Stimulated activated CD8-positive, alpha-beta memory T cell treated with anti-CD3 and anti-CD28 coated beads, Interleukin-4, amount 100 ng/mL, for 24 hours (primary cell): ENCODE measurements around the gene CENPB.
A peak's percentile ranks its signal among the peaks of the same experiment; 100 is the strongest.
"Not testable (repeated sequence)": the region's sequence is repeated elsewhere in the genome, so short reads cannot be mapped to it uniquely, and the experiment has no call there.

ENCODE experiments used
- DNase-seq: peaks from one replicate; pipeline ENCODE4 v3.0.0-alpha.2; 2020; ENCODE audit warnings: low read depth

The CENPB gene, protein sequence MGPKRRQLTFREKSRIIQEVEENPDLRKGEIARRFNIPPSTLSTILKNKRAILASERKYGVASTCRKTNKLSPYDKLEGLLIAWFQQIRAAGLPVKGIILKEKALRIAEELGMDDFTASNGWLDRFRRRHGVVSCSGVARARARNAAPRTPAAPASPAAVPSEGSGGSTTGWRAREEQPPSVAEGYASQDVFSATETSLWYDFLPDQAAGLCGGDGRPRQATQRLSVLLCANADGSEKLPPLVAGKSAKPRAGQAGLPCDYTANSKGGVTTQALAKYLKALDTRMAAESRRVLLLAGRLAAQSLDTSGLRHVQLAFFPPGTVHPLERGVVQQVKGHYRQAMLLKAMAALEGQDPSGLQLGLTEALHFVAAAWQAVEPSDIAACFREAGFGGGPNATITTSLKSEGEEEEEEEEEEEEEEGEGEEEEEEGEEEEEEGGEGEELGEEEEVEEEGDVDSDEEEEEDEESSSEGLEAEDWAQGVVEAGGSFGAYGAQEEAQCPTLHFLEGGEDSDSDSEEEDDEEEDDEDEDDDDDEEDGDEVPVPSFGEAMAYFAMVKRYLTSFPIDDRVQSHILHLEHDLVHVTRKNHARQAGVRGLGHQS

DNA sequence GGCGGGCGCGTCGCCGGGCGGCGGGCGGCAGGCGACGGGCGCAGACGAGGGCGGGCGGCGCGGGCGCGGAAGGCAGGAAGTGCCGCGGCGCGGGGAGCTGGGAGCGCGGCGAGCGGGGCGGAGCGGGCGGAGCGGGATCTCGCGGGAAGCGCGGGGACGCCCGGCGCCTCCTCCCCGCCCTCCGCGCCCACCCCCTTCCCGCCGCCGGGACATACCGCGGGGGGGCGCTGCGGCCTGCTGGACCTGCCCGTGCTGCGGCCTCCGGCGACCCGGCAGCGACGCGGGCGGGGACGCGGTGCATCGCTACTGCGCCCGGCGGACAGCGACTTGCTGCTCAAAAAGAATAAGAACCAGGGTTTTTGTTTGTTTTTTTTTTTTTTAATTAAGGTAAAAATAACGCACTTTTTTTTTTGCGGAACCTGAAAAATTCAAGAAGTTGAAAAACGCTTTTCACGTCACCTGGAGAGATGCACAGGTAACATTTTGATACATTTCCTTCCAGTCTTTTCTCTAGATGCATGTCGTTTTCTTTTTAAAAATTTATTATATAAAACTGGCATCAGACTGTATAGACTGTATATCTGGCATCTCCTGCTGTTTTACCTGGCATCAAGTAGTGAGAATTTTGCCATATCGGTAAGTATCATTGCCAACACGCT lies at the start of gene CENPB:
CENPB (minus strand) TSS at position 76 of the 659 bp plus-strand sequence. CDS start 257 bp downstream, outside the sequence.
- peak; percentile 88 for DNase-seq

DNA sequence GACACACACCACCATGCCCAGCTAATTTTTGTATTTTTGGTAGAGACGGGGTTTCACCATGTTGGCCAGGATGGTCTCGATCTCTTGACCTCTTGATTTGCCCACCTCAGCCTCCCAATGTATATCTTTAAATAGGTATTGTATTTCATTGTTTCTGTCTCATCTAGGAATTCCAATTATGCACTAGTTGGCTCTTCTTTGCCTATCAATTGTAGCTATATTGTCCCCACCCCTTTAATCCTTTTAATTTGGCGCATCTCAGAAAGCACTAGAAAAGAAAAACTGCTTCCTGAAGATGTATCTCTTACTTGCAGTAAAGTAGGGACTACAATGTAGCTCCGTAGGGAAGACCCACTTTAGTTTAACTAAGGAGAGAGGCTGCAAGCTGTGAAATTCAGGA lies 49.6 kb upstream of the CENPB start:
- DNase-seq, result no peak

DNA sequence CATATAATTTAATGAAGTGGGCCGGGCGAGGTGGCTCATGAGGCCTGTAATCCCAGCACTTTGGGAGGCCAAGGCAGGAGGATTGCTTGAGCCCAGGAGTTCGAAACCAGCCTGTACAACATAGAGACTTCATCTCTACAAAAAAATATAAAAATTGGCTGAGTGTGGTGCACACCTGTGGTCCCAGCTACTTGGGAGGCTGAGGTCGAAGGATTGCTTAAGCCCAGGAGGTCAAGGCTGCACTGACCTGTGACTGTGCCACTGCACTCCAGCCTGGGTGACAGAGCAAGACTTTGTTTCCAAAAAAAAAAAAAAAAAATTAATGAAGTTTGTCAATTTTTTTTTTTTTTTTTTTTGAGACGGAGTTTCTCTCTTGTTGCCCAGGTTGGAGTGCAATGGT lies 43.4 kb upstream of the CENPB start:
- DNase-seq, result not testable (repeated sequence)

DNA sequence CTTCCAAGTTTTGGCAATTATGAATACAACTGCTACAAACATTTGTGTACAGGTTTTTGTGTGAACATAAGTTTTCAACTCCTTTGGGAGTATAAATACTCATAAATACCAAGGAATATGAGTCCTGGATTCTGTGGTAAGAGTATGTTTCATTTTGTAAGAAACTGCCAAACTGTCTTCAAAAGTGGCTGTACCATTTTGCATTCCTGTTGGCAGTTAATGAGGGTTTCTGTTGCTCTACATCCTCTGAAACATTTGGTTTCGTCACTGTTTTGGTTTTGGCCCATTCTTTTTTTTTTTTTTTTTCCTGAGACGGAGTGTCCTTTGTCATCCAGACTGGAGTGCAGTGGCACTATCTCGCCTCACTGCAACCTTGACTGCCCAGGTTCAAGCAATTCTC lies 42.3 kb upstream of the CENPB start:
- DNase-seq, result no peak

DNA sequence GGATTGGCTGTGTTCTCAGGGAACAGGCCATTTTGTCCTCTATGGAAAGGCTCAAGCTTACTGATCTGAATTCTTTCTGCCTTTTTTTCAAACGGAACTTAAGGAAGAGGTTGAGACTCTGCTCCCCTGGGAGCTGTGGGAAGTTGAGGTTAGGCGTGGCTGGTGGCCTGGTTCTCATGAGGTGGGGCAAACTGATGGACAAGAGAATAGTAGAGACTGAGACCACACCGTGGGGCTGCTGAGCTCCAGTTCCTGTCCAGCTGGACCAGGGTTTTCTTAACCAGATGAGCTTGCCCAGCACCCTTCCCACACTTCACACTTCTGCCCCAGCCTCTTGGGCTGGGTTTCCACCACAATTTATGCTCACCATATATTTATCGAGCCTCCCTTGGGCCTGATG lies 39.9 kb upstream of the CENPB start:
- no peak for DNase-seq

DNA sequence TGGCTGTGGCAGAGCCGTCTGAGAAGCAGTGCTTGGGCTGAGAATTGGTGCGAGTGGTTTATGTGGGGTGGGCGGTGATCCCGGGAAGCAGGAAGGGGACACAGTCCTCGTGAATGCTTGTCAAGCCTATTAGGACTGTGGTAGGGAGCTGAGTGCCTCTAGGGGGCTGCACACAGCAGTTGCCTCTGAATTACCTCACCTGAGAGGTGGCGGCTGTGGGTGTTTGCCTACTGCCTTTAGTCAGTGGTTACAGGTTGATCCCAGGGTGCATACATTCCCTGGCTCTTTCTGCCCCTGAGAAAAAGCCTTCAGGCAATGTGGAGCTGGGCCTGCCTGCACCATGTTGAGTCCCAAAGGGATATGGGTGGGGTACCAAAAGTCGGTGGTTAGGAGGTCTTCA lies 39.0 kb upstream of the CENPB start:
- no peak for DNase-seq

DNA sequence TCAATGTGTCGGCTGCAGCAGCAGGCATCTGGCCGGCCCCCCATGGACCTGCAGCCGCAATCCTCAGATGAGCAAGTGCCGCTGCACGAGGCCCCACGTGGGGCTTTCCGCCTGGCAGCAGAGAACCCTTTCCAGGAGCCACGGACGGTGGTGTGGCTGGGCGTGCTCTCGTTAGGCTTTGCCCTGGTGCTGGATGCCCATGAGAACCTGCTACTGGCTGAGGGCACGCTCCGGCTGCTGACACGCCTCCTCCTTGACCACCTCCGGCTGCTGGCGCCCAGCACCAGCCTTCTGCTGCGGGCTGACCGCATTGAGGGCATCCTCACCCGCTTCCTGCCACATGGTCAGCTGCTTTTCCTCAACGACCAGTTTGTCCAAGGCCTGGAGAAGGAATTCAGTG lies 37.3 kb upstream of the CENPB start:
- DNase-seq, result no peak

DNA sequence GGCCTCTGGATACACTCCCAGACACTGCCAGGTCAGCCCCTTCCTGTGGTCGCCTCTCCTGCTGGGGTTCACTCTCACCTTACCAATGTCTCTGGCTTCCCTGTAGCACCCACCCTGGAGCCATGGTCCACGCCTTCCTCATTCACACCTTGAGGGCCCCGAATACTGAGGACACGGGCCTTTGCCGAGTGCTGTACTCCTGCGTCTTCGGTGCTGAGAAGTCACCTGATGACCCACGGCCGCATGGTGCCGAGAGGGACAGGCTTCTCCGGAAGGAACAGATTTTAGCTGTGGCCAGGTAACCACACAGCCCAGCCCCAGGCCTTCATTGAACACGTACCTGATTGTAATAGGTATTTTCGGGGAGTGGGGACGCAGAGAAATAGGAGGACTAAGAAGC lies 35.5 kb upstream of the CENPB start:
- no peak for DNase-seq

DNA sequence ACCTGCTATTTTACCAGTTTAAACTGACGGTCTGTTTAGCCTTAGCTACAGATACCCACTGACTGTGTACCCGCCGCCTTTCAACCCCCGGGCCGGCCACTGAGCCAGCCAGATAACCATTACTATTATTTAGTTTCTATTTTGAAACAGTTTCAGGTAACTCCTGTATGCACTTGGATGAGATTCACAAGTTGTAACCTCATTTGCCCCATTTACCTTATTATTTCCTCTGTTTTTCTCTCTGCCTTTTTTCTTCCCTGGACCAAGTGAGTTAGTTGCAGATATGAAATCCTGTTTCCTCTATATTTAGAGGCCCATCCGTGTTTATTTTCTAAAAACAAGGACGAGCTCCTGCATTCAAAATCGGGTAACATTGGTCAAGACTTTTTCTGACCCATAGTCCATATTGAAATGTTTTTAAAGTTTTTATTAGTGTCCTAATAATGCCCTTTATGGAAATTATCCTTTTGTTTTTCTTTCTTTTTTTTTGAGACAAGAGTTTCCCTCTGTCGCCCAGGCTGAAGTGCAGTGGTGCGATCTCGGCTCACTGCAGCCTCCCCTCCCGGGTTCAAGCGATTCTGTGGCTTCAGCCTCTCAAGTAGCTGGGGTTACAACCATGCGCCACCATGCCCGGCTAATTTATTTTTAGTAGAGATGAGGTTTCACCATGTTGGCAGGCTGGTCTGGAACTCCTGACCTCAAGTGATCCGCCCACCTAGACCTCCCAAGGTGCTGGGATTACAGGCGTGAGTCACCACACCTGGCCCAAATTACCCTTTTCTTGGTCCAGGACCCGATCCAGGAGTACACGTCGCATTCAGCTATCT lies 34.6 kb upstream of the CENPB start:
- DNase-seq, result no peak

DNA sequence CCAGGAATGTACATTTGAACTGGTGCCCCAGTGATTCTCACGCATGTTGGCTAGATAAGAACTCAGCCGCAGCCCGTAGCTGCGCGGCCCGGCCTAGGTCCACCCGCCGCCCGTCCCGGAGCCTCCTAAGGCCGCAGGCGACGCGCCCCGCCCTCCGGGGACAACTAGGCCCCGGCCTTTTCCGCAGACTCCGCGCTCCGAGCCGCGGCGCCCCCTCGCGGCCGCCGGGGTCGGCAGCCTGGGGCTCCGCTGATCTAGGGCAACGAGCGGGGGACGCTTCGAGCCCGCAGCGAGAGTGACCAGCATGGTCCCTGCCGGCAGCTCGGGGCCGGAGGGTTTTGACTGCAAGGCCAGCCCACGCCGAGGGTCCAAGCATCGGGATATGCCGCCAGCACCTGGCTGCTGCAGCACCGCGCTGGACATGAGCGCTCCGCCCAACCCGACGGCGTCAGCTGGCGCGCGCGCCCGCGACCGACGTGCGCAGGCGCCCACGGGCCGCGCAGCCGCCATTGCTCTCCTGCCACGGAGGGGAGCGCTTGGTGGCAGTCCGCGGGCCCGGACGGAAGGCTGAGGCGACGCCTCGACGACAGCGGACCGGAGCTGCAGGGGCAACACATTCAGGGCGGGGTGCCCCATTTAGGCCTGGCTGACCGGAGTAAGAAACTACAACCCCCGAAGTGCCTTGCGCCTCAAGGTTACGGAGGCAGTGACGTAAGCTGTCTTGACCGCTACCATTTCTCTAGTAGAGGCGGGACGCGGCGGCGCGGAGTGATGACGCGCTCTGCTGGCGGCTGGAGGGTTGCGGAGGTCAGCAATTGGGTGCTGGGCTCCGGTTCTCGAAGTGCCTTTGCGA lies 33.7 kb upstream of the CENPB start, which contains the start of gene AP5S1:
AP5S1 (plus strand) TSS at position 500 of the 853 bp plus-strand sequence. CDS start 1,571 bp downstream, outside the sequence.
- peak; percentile 90 for DNase-seq

DNA sequence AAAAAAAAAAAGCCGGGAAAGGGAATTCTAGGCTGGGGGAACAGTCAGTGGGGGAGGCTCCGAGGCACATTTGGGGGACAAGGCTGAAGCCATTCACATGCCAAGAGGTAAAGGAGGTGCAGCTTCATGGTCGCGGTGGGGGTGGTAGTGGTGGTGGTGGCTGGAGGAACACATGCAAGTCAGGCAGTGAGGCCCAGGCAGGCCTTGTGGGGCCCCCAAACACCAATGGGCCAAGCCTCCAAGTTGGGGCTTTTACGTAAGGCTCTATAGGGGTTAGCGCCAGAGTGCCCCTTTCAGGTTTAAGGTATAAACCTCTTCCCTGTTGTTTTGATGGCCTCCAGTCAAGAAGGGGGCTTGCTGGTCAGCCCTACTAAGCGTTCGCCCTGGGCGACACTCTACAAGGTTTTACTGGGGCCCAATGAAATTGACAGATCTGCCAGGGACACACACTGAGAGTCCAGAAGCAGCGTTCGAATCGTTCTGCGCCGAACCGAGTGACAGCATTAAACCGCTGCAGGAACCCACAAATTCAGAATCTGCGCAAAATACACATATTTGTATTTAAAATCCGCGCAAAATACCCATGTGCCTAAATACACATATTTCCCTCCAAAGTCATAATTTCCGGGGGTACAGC lies 33.0 kb upstream of the CENPB start:
- DNase-seq, result no peak

DNA sequence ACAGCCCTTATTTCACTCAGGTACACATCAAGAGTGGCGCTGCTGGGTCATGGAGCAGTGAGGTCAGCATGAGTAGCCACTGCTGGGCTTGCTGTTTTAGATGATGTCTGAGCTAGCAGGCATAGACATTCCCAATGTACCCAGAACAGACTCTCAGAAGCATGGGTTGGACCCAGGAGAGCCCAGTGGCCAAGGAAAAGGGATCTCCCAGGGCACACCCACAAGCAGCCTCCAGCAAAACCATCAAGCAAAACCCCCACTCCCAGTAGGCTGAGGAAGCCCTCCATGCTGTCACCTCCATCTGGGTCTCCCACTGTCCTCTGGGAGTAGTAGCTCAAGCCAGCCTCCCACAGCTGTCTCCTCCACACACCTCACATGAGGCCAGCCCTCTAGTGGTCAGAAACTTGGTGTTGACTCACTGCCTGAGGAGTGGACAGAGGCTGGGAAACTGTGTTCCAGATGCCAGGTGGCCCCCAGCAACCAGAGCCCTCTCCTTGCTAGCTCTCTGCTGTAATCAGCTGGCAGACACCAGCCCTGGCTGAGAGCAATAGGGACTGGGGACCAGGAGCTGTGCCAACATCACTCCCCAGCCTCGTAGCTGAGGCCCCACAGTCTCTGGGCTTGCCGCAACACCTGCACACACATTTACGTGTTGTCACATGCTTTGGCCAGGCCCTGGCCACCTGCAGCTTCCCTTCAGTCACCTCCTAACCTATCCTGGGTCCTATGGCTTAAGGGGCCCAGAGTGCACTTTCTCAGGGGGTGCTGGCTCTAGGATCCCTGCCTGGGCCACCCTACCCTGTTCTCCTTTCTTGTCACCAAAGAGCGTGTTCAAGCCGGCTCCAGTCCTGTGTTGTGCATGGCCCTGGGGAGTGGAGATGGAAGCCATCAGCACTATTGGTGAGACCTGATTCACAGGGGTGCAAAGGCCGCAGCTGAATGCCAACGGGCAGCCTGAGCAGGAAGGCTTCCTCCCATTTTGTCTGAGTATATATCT lies 31.9 kb upstream of the CENPB start:
- no peak for DNase-seq

DNA sequence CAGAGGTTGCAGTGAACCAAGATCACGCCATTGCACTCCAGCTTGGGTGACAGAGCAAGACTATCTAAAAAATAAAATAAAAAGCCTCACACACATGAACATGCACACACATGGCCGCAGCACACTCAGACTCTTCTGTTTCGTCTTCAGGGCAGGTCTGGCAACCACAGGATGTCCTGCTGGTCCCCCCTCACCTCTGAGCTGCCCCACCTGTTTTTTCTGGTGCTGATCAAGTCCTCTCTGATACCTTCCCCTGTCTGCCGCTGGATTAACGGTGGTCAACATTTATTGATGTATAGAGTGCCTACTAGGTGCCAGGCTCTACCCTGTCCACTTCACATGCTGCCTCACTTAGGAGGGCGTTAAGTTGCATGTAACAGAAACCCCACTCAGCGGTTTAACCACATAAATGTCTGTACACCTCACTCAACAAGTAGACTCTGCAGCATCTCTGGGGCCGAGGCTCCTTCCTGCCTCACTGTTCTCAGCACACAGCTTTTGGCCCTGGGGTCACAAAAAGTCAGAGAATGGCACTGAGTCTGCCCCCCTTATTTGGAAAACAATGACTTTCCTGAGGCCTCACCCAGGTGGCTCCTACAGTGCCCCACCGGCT lies 29.3 kb upstream of the CENPB start:
- DNase-seq, result no peak

DNA sequence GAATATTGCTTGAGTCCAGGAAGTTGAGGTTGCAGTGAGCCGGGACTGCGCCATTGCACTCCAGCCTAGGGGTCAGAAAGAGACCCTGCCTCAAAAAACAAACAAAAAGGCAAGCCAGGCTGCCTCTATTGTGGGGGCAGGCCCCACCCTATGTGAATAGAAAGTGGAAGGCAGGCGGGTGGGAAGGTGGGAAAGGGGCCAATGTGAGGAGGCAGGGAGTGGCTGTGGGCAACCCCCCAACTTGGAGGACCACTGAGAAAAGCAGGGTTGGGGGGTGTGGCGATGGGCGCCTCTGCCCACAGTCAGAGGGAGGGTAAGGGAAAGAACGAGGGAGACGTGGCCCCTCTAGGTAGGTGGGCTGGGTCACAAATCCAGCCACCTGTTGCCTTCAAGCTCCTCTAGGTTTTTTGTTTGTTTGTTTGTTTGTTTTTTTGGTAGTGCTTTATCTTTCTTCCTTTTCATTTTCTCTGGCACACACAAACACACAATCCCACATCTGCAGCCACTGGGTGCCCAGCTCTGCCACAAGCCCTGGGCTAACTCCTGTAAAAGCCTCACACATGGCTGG lies 28.5 kb upstream of the CENPB start:
- no peak for DNase-seq

DNA sequence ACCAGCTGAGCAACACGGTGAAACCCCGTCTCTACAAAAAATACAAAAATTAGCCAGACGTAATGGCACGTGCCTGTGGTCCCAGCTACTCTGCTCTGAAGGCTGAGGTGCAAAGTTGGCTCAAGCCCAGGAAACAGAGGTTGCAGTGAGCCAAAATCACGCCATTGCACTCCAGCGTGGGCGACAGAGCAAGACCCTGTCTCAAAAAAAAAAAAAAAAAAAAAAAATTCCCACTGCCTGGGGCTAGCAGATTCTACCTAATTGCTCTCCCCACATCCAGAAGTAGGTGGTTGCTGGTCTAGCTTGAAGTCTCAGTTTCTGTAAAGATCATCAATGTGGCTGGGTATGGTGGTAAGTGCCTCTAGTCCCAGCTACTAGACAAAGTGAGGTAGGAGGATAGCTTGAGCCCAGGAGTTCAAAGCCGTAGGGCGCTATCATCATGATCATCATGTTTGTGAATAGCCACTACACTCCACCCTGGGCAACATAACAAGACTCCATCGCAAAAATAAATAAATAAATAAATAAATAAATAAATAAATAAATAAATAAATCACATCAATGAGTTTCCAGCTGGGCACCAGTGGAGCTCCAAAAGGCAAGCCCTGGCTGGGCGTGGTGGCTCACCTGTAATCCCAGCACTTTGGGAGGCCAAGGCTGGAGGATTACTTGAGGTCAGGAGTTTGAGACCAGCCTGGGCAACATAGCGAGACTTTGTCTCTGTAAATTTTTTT lies 27.5 kb upstream of the CENPB start:
- DNase-seq, result no peak

DNA sequence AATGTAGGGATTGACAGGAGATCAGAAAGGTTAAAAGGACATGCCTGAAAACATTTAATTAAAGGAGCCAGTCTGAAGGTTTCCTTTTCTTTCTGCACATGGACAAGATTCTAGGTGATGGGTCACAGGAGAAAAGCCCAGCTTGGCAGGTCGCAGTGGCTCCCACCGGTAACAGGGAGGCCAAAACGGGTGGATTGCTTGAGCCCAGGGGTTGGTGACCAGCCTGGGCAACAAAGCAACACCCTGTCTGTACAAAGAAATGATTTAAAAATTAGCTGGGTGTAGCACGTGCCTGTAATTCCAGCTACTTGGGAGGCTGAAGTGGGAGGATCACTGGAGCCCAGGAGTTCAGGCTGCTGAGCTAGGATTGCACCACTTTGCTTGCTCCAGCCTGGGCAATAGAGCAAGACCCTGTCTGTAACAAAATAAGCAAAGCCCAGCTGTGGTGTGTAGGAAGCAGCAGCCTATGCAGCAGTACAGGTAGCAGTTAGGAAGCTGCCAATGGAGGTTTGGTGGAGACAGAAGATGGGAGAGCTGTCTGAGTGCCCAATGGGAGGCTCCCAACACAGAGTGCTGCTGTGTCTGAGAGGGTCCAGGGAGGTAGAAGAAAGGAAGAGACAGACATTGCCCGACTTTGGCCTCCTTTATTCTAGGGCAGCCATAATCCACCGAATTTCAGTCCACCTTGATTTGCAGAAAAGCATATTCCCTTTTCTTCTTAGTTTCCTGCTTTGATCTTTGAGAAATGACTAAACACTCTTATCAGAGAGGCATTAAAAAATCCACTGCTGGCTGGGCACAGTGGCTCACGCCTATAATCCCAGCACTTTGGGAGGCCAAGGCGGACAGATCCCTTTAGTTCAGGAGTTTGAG lies 26.7 kb upstream of the CENPB start:
- DNase-seq, result no peak

DNA sequence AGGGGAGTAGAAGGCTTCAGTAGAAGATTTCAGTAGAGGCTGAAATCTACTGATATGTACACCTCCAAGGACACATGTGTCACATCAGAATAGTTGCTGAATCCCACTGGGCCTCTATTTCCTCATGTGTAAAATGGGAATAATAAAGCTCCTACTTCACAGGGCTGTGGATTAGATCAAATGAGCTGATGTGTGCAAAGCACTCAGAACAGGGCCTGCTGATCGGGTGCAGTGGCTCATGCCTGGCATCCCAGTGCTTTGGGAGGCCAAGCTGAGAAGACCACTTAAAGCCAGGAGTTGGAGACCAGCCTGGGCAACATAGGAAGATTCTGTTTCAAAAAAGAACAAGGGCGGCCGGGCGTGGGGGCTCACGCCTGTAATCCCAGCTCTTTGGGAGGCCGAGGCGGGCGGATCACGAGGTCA lies 25.7 kb upstream of the CENPB start:
- no peak for DNase-seq
